Activated CD4-positive, CD25-positive, alpha-beta regulatory T cell treated with anti-CD3 and anti-CD28 coated beads, Interleukin-2, amount 50 U/mL, for 24 hours (primary cell): ENCODE measurements around the gene GFAP.

Source experiments
- ATAC-seq, 2 donors: fragments of 150-1000 bp; cut with Tn5 transposase; one replicate each; pipeline ENCODE4 v1.10.0; 2021; ENCODE audit warnings: mild to moderate bottlenecking in 1 of 2, moderate library complexity in 1 of 2

GFAP gene

GRCh38 chr17:44862278-44862914 lies 52.9 kb downstream of the GFAP start:
- ATAC-seq: no peak

- no peak for ATAC-seq
These were observed 55.6 kb downstream of the GFAP start for GRCh38 chr17:44859701-44860100.

- no peak for ATAC-seq
These were observed 61.1 kb downstream of the GFAP start for GRCh38 chr17:44854192-44854591.
